Measurements from ENCODE around the gene SMYD3. TPM values are rescaled to one million over a fixed set of nuclear protein-coding genes. Genes with fewer than 3 reads are reported as not detected.

Gene SMYD3
- total RNA-seq, 2 donors from 2014 or later, result 13.5 to 20.8 TPM

DNA sequence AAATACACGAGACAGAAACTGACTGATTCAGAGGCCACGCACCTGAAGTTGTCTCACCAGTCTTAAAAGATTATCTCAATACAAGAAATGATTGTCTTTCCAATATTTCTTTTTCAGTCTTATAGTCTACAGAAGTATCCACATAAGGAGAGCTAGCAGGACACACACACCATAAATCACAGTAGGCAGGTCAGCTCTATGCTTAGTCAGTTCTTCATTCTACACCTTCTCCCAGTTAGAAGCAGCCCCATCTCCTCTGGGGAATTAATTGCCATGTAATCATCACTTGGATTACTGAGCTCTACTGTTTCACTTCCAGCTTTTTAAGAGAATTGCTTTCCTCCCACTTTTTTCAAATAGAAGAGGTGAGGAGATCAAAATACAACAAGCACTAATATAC, 59.6 kb downstream of the SMYD3 start:
- no peaks in the 10 kb centered on the region for H3K27me3 ChIP-seq
- ATAC-seq (no peak), DNase-seq (no peak)
- TF ChIP-seq, protein P1, sequence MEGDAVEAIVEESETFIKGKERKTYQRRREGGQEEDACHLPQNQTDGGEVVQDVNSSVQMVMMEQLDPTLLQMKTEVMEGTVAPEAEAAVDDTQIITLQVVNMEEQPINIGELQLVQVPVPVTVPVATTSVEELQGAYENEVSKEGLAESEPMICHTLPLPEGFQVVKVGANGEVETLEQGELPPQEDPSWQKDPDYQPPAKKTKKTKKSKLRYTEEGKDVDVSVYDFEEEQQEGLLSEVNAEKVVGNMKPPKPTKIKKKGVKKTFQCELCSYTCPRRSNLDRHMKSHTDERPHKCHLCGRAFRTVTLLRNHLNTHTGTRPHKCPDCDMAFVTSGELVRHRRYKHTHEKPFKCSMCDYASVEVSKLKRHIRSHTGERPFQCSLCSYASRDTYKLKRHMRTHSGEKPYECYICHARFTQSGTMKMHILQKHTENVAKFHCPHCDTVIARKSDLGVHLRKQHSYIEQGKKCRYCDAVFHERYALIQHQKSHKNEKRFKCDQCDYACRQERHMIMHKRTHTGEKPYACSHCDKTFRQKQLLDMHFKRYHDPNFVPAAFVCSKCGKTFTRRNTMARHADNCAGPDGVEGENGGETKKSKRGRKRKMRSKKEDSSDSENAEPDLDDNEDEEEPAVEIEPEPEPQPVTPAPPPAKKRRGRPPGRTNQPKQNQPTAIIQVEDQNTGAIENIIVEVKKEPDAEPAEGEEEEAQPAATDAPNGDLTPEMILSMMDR (IDR thresholded peaks at IDR 0.05), result no peak
- TF ChIP-seq POLR2A (IDR thresholded peaks at IDR 0.05), result no peak
- H3K4me3 ChIP-seq, result no peak overlapping the region
- H3K4me1 ChIP-seq, result peaks cover 3% of the 10 kb centered on the region
- 84 to 89% methylated on average over 2 of the region's 2 CpGs for WGBS, 2 donors
- no peak overlapping the region for H3K27ac ChIP-seq
- H3K9me3 ChIP-seq, result no peaks in the 10 kb centered on the region
- intact Hi-C loops (cut with DNase I), result no loop called here
- no peaks in the 10 kb centered on the region for H3K36me3 ChIP-seq (replicated peaks in 1 of 2; ENCODE audit: insufficient read depth in 1 of 2, low read depth in 2 of 2)

DNA sequence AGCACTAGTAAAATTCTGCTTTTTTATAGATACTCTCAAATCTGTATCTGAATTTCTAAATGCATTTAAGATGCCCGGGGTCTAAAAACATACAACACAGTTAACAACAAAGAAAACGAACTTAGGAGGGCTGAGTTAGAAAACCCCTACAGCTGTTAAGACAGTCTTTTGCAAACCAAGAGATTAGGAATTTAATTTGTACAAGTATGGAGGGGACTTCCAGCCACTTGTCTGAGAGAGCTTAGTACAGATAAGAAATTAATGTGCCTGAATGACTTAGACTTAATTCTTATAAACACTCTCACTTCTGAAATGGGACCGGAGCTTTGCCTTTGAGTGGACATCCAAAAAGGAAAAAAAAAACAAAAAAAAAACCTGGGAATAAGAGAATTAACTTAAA, 61.6 kb downstream of the SMYD3 start:
- 86% methylated on average over 3 of the region's 3 CpGs for WGBS, 2 donors
- no peak for DNase-seq

DNA sequence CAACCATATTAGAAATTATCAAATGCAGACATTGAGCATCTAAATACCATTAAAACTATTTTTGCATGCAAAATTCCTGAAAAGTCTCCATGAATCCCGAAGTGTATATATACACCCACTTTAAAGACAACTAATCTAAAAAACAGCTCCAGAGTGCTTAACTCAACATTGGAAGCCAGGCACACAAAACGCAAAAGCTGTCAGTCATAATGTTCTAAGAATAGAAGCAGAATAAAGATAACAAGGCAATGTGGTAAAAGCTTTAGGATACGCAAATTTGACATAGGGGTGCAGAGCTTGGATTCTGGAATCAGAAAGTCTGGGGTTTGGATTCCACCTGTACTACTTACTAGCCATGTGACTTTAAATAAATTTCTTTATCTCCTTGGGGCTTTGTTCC, 62.5 kb downstream of the SMYD3 start:
- H3K4me3 ChIP-seq, result no peak overlapping the region
- intact Hi-C loops (cut with DNase I), result no loop called here
- no peak for DNase-seq
- no peak for TF ChIP-seq POLR2A (IDR thresholded peaks at IDR 0.05)
- TF ChIP-seq, protein P1 (IDR thresholded peaks at IDR 0.05), result no peak
- no peak overlapping the region for H3K27ac ChIP-seq
- H3K9me3 ChIP-seq, result no peaks in the 10 kb centered on the region
- peaks cover 3% of the 10 kb centered on the region for H3K4me1 ChIP-seq
- no peaks in the 10 kb centered on the region for H3K36me3 ChIP-seq (replicated peaks in 1 of 2; ENCODE audit: insufficient read depth in 1 of 2, low read depth in 2 of 2)
- WGBS, 2 donors, result 35 to 48% methylated on average over 3 of the region's 3 CpGs
- ATAC-seq, result no peak
- no peaks in the 10 kb centered on the region for H3K27me3 ChIP-seq

More for the DNA sequence above, 61.6 kb downstream of the SMYD3 start:
- Histone ChIP-seq H3K4me1 (peaks cover 3% of the 10 kb centered on the region), H3K27me3 (no peaks in the 10 kb centered on the region), H3K27ac (no peak overlapping the region), H3K36me3 (replicated peaks in 1 of 2; ENCODE audit: insufficient read depth in 1 of 2, low read depth in 2 of 2) (no peaks in the 10 kb centered on the region), H3K4me3 (no peak overlapping the region), H3K9me3 (no peaks in the 10 kb centered on the region)
- intact Hi-C loops (cut with DNase I), result no loop called here
- TF ChIP-seq, protein P1 (IDR thresholded peaks at IDR 0.05), result no peak
- TF ChIP-seq POLR2A (IDR thresholded peaks at IDR 0.05), result no peak
- ATAC-seq, result no peak

GRCh38 chr1:246437961-246438360, 69.1 kb downstream of the SMYD3 start:
- Histone ChIP-seq H3K9me3 (no peaks in the 10 kb centered on the region), H3K27me3 (no peaks in the 10 kb centered on the region), H3K27ac (no peak overlapping the region), H3K4me3 (no peak overlapping the region), H3K36me3 (replicated peaks in 1 of 2; ENCODE audit: insufficient read depth in 1 of 2, low read depth in 2 of 2) (no peaks in the 10 kb centered on the region), H3K4me1 (no peaks in the 10 kb centered on the region)
- intact Hi-C loops (cut with DNase I), result no loop called here
- WGBS, 2 donors, result 75% methylated on average over 3 of the region's 3 CpGs
- DNase-seq (no peak), ATAC-seq (no peak)
- TF ChIP-seq POLR2A (IDR thresholded peaks at IDR 0.05), result no peak
- TF ChIP-seq, protein P1 (IDR thresholded peaks at IDR 0.05), result no peak

GRCh38 chr1:246435421-246436041, 71.5 kb downstream of the SMYD3 start:
- TF ChIP-seq, protein P1 (IDR thresholded peaks at IDR 0.05), result no peak
- no peak for TF ChIP-seq POLR2A (IDR thresholded peaks at IDR 0.05)
- Histone ChIP-seq H3K36me3 (replicated peaks in 1 of 2; ENCODE audit: insufficient read depth in 1 of 2, low read depth in 2 of 2) (no peaks in the 10 kb centered on the region), H3K4me1 (no peaks in the 10 kb centered on the region), H3K27ac (no peak overlapping the region), H3K27me3 (no peaks in the 10 kb centered on the region), H3K4me3 (no peak overlapping the region), H3K9me3 (no peaks in the 10 kb centered on the region)
- DNase-seq (no peak), ATAC-seq (no peak)
- intact Hi-C loops (cut with DNase I), result no loop called here
- WGBS, 2 donors, result 73 to 79% methylated on average over 6 of the region's 6 CpGs
